Esophagus mucosa (tissue), 1 donor: ENCODE data around the gene RPH3AL. TPM values are rescaled to one million over a fixed set of nuclear protein-coding genes. Genes with fewer than 3 reads are reported as not detected.

ENCODE experiments used
- ATAC-seq: fragments of 200-7000 bp; cut with Tn5 transposase; one replicate; pipeline ENCODE4 v1.9.1; 2020
- total RNA-seq: library from RNA; stranded (reverse); gene quantifications from one replicate; pipeline ENCODE4 v1.2.4, GENCODE V29; 2023
- donor health status: DM: yes; HTN: yes; CAD: no.

Gene RPH3AL
- total RNA-seq, 1 donor from 2014 or later, result 10.0 TPM

GRCh38 chr17:299546-299945 lies 53.1 kb downstream of the RPH3AL start:
- no peak for ATAC-seq

DNA sequence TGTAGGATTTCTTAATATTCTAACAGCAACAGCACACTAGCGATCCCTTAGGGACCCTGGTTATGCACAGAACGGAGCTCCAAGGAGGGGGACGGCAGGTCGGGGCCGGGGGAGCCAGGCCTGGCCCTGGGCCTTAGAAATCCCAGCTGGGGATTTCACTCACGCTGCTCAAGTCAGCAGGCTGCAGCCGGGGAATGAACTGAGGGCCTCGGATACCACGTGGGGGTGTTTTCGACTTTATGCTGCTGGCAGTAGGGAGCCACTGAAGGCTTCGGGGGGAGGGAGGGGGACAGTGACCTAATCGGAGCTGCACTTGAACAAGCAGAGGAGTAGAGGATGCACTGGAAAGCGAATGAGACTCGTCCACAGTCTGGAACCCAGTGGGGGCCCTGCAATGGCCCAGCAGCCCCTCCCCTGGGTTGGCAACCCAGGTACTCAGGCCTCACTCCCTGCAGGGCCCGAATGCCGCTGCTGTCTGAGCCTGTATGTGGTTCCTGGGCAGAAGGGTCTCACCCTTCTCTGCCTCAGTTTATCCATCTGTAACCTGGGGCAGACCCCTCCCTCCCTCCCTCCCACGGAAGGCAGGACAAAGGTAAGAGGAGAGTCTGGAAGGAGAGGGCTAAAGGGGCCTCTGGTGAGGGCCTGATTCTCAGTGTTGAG lies 53.7 kb downstream of the RPH3AL start:
- ATAC-seq, result no peak

GRCh38 chr17:297758-298157 lies 54.8 kb downstream of the RPH3AL start:
- no peak for ATAC-seq

DNA sequence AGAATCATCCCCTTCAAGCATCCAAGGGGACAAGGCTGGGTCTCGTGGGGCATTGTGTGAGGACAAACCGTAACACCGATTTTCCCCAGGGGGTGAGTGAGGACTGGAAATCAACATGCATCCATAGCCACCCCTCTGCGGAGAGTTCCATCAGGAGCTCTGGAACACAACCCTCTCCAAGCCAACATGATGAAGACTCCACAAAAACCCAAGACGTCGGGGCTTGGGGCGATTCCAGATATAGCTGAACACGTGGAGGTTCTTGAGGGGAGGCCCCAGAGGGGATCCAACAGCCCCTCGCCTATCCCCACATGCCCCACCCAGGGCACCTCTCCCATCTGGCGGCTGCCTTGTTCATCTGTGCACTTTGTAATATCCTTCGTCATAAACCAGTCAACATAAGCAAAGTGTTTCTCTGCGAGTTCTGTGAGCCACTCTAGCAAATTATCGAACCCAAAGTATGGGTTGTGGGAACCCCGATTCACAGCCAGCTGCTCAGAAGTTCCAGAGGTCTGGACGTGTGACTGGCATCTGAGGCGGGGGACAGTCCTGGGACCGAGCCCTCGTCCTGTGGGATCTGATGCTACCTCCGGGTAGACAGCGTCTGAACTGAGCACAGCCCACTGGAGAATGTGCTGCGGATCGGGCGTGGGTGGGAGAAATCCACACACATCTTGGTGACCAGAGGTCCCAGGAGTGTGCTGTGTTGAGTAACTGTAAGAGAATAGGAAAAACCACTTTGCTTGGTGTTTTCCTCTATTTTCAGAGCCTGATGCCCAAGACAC lies 55.5 kb downstream of the RPH3AL start:
- no peak for ATAC-seq

GRCh38 chr17:296379-296778 lies 56.2 kb downstream of the RPH3AL start:
- ATAC-seq, result no peak

GRCh38 chr17:292531-293382 lies 59.9 kb downstream of the RPH3AL start:
- ATAC-seq, result no peak

DNA sequence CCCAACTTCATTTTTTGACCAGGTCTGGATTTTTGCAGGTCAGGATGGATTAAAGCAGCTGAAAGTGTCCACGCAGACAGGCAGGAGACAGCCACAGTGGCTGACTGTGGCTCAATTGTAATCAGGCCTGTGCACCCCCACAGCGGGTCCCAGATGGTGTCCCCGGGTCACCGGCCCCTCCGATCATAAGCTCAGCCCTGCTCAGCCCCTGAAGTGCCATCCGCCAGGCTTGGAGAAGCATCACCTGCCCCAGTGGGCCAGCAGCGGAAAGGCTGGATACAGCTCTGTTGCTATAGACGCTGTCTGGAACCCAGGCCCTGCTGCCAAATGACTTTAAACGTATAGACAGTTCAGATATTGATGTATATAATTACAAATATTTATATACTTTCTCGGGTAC lies 60.6 kb downstream of the RPH3AL start:
- ATAC-seq, result no peak

DNA sequence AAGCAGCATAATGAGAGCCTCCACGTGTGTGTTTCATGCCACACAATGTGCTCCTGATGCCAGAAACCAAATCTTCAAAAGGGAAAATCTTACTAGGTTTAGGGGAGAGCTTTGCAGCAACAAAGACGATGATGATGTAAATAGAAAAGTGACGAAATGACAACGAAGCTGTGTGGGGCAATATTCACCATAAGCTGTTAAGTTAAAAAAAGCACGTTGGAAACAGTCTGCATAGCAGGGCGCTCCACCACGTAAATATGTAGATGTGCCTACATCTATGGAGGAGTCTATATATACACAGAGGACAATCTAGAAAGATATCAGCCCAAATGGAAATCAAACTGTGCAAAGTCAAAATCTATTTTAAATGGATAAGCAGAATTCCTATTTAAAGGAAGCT lies 61.0 kb downstream of the RPH3AL start:
- no peak for ATAC-seq

DNA sequence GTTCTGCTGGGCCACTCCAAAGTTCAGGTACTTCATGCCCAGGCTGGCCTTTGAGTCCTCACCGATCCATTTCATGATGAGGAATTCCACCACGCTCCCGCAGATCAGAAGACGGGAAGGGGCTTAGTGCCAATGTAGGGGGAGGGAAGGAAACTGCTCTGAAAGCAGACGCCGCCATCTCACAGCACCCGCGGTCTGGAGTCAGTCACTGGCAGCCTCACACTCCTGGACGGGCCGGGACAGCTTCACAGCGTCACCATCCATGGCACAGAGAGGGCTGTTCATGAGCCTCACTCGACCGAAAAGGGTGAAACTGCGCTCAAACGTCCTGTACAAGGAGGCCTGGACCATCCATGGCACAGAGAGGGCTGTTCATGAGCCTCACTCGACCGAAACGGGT lies 62.0 kb downstream of the RPH3AL start:
- no peak for ATAC-seq

- no peak for ATAC-seq
These were observed 62.5 kb downstream of the RPH3AL start for GRCh38 chr17:290121-290521.

DNA sequence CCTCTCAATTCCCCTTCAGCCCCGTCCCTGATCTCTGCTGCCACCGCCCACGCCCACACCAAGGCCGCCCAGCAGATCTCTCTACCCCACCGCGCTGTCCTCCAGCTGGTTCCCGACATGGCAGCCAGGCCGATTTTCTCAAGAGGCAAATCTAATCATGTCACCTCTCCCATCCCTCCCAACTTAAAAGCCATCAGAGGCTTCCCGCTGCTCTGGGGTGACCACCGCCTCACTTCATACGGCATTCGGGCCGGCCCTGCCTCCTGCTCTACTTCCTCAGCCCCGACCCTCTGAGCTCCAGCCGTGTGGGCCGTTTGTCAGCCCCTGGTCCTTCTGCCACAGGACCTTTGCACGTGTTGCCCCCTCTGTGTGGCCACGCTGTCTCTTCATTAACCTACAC lies 63.2 kb downstream of the RPH3AL start:
- no peak for ATAC-seq

- ATAC-seq, result no peak
These were observed 63.7 kb downstream of the RPH3AL start for GRCh38 chr17:288802-289356.

DNA sequence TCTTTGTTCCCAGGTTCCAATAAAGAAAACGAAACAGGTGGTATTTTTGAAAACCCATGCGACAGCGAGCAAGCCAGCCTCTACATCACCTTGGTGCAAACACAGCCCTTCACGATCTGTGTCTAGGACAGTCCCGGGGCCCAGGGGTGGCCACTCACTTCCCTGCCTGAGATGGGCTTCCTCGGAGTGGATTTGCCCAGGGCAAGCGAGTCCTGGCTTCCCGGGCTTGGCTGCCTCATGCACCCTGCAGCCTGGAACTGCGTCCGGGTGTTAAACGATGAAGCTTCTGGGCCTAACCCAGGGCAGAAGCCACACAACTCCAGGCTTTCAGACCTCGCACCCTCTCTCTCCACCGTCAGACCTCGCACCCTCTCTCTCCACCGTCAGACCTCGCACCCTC lies 66.0 kb downstream of the RPH3AL start:
- no peak for ATAC-seq

DNA sequence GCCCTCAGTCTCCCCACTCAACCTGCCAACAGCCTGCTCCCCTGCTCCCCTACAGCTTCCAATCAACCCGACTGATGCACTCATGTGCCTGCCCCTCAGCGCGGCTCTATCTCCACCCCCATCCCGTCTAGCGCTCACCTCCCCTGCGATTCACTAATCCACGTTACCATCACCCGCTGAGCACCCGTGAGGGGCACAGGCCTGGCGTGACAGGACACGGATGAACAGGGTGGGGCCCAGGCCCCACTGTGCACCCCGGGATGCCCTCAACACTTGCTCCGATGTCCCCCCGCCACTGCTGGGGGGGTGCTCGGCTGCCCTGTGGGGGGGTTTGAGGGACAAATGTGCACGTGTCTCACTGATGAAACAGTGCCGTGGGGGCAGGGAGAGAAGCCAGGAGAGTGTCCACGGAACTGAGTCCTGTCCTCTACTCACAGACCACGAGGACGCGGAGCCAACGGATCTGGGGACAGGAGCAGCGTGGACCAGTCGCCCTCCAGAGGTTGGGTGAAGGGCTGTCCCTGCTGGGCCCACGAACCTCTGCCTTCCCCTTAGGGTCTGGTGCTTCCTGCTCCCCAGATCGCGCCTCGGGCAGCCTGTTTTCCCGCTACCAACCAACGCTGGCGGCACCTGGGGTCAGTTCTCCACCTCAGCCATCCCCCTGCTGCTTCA lies 66.7 kb downstream of the RPH3AL start:
- ATAC-seq, result no peak

DNA sequence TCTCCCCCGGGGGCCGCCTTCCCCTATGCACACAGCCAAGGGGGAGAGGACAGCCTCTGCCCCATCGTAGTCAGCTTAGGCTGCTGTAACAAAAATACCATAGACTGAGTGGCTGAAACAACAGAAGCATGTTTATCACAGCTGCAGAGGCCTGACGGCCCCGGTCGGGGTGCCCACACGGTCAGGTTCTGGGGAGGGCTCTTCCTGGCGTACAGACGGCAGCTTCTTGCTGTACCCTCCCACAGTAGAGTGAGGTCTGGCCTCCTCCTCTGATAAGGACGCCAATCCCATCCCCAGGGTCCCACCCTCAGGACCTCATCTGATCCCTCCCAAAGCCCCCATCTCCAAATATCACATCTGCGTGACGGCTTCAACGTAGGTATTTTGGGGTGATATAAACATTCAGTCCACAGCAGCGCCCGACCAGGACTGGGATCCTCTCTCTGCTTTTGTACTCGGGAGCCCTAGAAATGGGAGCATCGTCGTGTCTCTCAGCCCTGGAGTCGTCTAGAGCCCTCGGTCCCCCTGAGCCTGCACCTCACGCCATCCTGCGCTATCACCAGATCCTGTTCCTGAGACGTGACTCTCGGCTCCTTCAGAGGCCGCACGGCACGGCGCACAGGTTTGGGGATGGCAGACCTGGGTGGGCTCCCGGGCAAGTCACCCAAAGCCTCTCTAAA lies 67.8 kb downstream of the RPH3AL start:
- ATAC-seq, result no peak

DNA sequence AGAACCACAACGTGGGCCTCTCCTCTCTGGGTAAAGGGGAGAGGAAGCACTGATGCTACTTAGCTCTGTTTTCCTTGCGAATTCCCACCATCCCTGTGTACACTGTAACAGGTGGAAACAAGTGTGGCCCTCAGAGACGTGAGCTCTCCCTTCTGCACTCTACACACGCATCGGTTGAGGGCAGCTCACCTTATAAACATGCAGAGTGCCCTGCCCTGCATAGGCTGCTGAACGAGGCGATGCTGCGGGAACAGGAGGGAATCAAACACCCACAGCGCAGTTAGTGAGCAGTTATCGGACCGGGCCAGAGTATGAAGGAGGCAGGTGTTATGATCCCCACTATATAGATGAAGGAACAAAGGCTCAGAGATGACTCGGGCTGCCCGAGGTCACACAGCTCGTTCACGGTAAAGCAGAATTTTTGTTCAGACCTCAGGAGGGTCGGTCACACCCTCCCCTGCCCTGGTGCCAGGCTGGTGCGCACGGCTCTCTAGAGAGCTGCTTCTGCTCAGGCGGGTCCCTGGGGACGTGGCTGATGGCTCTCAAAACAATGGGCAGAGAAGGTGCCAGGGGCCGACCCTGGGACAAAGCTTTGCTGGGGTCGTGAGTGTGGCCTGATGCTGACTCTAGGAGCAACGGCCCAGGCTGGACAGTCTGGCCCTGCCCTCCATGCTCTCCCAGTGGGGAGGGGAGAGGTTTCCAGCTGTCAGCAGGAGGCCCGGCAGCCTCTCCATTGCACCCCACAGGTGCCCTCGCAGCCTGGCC lies 68.5 kb downstream of the RPH3AL start:
- no peak for ATAC-seq

GRCh38 chr17:282912-283882 lies 69.4 kb downstream of the RPH3AL start:
- no peak for ATAC-seq

- ATAC-seq, result peak; percentile 45
These were observed 70.4 kb downstream of the RPH3AL start for GRCh38 chr17:282000-282911.
